ENCODE data around the gene GAGE12C.
"Not testable (repeated sequence)": the region's sequence is repeated elsewhere in the genome, so short reads cannot be mapped to it uniquely, and the experiment has no call there.

GRCh38 chrX:49531877-49532276 is at the start of gene GAGE12C:
- TF ChIP-seq CTCF (IDR thresholded peaks at IDR 0.05); ZFX (IDR thresholded peaks at IDR 0.05; ENCODE audit: borderline replicate concordance): not testable (repeated sequence)
